ENCODE measurements around the gene AK8. TPM values are rescaled to one million over a fixed set of nuclear protein-coding genes. Genes with fewer than 3 reads are reported as not detected.

The AK8 gene
- total RNA-seq, 1 experiment from 2014 or later, result 2.5 TPM

DNA sequence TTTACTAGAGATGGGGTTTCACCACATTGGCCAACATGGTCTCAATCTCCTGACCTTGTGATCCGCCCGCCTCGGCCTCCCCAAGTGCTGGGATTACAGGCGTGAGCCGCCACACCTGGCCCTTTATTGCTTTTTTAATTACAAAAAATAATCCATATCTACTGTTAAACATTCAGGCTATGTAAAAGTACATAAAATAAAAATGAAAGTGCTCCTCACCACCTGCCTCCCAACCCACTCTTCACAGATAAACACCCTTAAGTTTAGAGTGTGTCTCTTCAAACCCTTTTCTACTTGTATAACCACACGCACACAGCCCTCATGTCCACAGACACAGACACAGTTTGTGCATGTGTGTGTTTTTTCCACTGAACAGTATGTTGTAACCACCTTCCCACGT, 49.6 kb upstream of the AK8 start:
- Histone ChIP-seq H3K27ac (ENCODE audit: low read depth, low read length) (no peak overlapping the region), H3K4me1 (ENCODE audit: control insufficient read depth in 1 of 2, insufficient read depth in 2 of 2, low read length in 2 of 2) (no peaks in the 10 kb centered on the region), H3K36me3 (ENCODE audit: control insufficient read depth in 1 of 2, insufficient read depth in 2 of 2, low read length in 2 of 2) (peaks cover 4 to 7% of the 10 kb centered on the region in 2 experiments; a peak in 2 of 4 replicates), H3K4me3 (replicated peaks in 1 of 2; ENCODE audit: low read depth in 1 of 2, low read length in 2 of 2) (no peak overlapping the region), H3K4me2 (ENCODE audit: low read length) (no peak overlapping the region), H3K9me3 (ENCODE audit: control insufficient read depth in 1 of 2, insufficient read depth in 1 of 2, low read depth in 1 of 2, low read length in 2 of 2) (no peaks in the 10 kb centered on the region), H2AFZ (ENCODE audit: low read depth, low read length, poor library complexity, severe bottlenecking) (no peak overlapping the region), H4K20me1 (ENCODE audit: insufficient read depth) (no peaks in the 10 kb centered on the region), H3K27me3 (ENCODE audit: insufficient read depth, low read length) (no peaks in the 10 kb centered on the region), H3K9ac (ENCODE audit: low read length) (no peak overlapping the region), H3K9me2 (ENCODE audit: insufficient read depth) (no peaks in the 10 kb centered on the region), H3K79me2 (ENCODE audit: insufficient read depth, low read length) (no peaks in the 10 kb centered on the region)
- TF ChIP-seq YY1 (IDR thresholded peaks at IDR 0.05; ENCODE audit: extremely low read depth, insufficient replicate concordance, low read depth, low read length) (no peak), SRF (IDR thresholded peaks at IDR 0.05; ENCODE audit: low read depth) (no peak), SP1 (IDR thresholded peaks at IDR 0.05; ENCODE audit: low read depth) (no peak), ZNF274 (IDR thresholded peaks at IDR 0.05; ENCODE audit: low read depth, low read length) (no peak), TCF7L2 (IDR thresholded peaks at IDR 0.05; ENCODE audit: borderline replicate concordance, extremely low read depth, insufficient read depth, insufficient read length) (no peak), EGR1 (IDR thresholded peaks at IDR 0.05; ENCODE audit: low read depth) (no peak), ZFX (IDR thresholded peaks at IDR 0.05) (no peak), EZH2phosphoT487 (IDR thresholded peaks at IDR 0.05; ENCODE audit: borderline replicate concordance) (no peak), CEBPB (IDR thresholded peaks at IDR 0.05; ENCODE audit: low read depth) (no peak), JUND (IDR thresholded peaks at IDR 0.05) (no peak), CBX3 (IDR thresholded peaks at IDR 0.05; ENCODE audit: low read depth) (no peak), ELF1 (IDR thresholded peaks at IDR 0.05; ENCODE audit: borderline replicate concordance, low read depth) (no peak), EZH2 (IDR thresholded peaks at IDR 0.05) (no peak), FOSL1 (IDR thresholded peaks at IDR 0.05; ENCODE audit: low read depth) (no peak)
- TF ChIP-seq, protein P1, sequence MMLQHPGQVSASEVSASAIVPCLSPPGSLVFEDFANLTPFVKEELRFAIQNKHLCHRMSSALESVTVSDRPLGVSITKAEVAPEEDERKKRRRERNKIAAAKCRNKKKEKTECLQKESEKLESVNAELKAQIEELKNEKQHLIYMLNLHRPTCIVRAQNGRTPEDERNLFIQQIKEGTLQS (IDR thresholded peaks at IDR 0.05), result no peak
- TF ChIP-seq, protein P2, sequence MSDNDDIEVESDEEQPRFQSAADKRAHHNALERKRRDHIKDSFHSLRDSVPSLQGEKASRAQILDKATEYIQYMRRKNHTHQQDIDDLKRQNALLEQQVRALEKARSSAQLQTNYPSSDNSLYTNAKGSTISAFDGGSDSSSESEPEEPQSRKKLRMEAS (IDR thresholded peaks at IDR 0.05), result no peak
- TF ChIP-seq, protein P3, sequence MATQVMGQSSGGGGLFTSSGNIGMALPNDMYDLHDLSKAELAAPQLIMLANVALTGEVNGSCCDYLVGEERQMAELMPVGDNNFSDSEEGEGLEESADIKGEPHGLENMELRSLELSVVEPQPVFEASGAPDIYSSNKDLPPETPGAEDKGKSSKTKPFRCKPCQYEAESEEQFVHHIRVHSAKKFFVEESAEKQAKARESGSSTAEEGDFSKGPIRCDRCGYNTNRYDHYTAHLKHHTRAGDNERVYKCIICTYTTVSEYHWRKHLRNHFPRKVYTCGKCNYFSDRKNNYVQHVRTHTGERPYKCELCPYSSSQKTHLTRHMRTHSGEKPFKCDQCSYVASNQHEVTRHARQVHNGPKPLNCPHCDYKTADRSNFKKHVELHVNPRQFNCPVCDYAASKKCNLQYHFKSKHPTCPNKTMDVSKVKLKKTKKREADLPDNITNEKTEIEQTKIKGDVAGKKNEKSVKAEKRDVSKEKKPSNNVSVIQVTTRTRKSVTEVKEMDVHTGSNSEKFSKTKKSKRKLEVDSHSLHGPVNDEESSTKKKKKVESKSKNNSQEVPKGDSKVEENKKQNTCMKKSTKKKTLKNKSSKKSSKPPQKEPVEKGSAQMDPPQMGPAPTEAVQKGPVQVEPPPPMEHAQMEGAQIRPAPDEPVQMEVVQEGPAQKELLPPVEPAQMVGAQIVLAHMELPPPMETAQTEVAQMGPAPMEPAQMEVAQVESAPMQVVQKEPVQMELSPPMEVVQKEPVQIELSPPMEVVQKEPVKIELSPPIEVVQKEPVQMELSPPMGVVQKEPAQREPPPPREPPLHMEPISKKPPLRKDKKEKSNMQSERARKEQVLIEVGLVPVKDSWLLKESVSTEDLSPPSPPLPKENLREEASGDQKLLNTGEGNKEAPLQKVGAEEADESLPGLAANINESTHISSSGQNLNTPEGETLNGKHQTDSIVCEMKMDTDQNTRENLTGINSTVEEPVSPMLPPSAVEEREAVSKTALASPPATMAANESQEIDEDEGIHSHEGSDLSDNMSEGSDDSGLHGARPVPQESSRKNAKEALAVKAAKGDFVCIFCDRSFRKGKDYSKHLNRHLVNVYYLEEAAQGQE (IDR thresholded peaks at IDR 0.05; ENCODE audit: low read depth), result no peak
- TF ChIP-seq, protein P4, sequence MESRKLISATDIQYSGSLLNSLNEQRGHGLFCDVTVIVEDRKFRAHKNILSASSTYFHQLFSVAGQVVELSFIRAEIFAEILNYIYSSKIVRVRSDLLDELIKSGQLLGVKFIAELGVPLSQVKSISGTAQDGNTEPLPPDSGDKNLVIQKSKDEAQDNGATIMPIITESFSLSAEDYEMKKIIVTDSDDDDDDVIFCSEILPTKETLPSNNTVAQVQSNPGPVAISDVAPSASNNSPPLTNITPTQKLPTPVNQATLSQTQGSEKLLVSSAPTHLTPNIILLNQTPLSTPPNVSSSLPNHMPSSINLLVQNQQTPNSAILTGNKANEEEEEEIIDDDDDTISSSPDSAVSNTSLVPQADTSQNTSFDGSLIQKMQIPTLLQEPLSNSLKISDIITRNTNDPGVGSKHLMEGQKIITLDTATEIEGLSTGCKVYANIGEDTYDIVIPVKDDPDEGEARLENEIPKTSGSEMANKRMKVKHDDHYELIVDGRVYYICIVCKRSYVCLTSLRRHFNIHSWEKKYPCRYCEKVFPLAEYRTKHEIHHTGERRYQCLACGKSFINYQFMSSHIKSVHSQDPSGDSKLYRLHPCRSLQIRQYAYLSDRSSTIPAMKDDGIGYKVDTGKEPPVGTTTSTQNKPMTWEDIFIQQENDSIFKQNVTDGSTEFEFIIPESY (IDR thresholded peaks at IDR 0.05; ENCODE audit: extremely low read depth, insufficient replicate concordance, low read length), result no peak
- TF ChIP-seq, protein P5, sequence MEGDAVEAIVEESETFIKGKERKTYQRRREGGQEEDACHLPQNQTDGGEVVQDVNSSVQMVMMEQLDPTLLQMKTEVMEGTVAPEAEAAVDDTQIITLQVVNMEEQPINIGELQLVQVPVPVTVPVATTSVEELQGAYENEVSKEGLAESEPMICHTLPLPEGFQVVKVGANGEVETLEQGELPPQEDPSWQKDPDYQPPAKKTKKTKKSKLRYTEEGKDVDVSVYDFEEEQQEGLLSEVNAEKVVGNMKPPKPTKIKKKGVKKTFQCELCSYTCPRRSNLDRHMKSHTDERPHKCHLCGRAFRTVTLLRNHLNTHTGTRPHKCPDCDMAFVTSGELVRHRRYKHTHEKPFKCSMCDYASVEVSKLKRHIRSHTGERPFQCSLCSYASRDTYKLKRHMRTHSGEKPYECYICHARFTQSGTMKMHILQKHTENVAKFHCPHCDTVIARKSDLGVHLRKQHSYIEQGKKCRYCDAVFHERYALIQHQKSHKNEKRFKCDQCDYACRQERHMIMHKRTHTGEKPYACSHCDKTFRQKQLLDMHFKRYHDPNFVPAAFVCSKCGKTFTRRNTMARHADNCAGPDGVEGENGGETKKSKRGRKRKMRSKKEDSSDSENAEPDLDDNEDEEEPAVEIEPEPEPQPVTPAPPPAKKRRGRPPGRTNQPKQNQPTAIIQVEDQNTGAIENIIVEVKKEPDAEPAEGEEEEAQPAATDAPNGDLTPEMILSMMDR (IDR thresholded peaks at IDR 0.05 in 2 of 3, conservative IDR thresholded peaks at IDR 0.05 in 1 of 3; ENCODE audit: borderline replicate concordance in 1 of 3, insufficient read depth in 1 of 3, low read depth in 2 of 3, low read length in 2 of 3), result no peak
- RAD21 ChIA-PET (ENCODE audit: low non-redundant PET in 1 of 2, low total read pairs in 2 of 2, uncharacterized antibody in 2 of 2, unreplicated experiment in 2 of 2), result no interaction called here
- intact Hi-C loops (cut with micrococcal nuclease), result no loop called here
- DNase-seq (ENCODE audit: low read depth, low spot score), result no peak
- CTCF ChIA-PET, result no interaction called here
- no TSS peak for BruUV-seq (replicated peaks)
- no peak for ATAC-seq
- POLR2A ChIA-PET, result no interaction called here
